ENCODE measurements around the gene SH3BP4. TPM values are rescaled to one million over a fixed set of nuclear protein-coding genes. Genes with fewer than 3 reads are reported as not detected.

The SH3BP4 gene
- total RNA-seq, 1 experiment from 2014 or later = 53.3 TPM

GRCh38 chr2:235087832-235088495 lies 136.1 kb downstream of the SH3BP4 start:
- no peak for DNase-seq (ENCODE audit: low spot score)

GRCh38 chr2:235088496-235088921 lies 136.7 kb downstream of the SH3BP4 start:
- DNase-seq (ENCODE audit: low spot score) = no peak

GRCh38 chr2:235091421-235091820 lies 139.6 kb downstream of the SH3BP4 start:
- DNase-seq (ENCODE audit: low spot score) = no peak

GRCh38 chr2:235091983-235092382 lies 140.2 kb downstream of the SH3BP4 start:
- DNase-seq (ENCODE audit: low spot score) = no peak

- no peak for DNase-seq (ENCODE audit: low spot score)
Measured at GRCh38 chr2:235092433-235093223, 140.8 kb downstream of the SH3BP4 start.

GRCh38 chr2:235094457-235094856 lies 142.6 kb downstream of the SH3BP4 start:
- no peak for DNase-seq (ENCODE audit: low spot score)

- no peak for DNase-seq (ENCODE audit: low spot score)
Measured at GRCh38 chr2:235095569-235095968, 143.8 kb downstream of the SH3BP4 start.

- no peak for DNase-seq (ENCODE audit: low spot score)
Measured at GRCh38 chr2:235096447-235096846, 144.6 kb downstream of the SH3BP4 start.

- no peak for DNase-seq (ENCODE audit: low spot score)
Measured at GRCh38 chr2:235097196-235097595, 145.4 kb downstream of the SH3BP4 start.

- peak; percentile 19 for DNase-seq (ENCODE audit: low spot score)
Measured at GRCh38 chr2:235098269-235098668, 146.5 kb downstream of the SH3BP4 start.

- peak; percentile 75 for DNase-seq (ENCODE audit: low spot score)
Measured at GRCh38 chr2:235098736-235099494, 147.1 kb downstream of the SH3BP4 start.

GRCh38 chr2:235102896-235103295 lies 151.1 kb downstream of the SH3BP4 start:
- no peak for DNase-seq (ENCODE audit: low spot score)

Data from A172 (cell line).